HTR-8/SVneo (cell line): ENCODE results near the gene MICALL1.

Experiments used
- DNase-seq: peaks from one replicate; pipeline ENCODE4 v3.0.0; 2011; ENCODE audit warnings: low spot score, mixed read lengths; ENCODE audit not compliant: insufficient read length
- FAIRE-seq: peaks from 2 replicates; lab custom pipeline; 2011; peaks lifted over from hg19 to GRCh38; lab: Jason Lieb, UNC

Gene MICALL1

GRCh38 chr22:37905534-37906363 lies at the start of gene MICALL1:
Gene MICALL1, plus strand, starts transcription at chr22:37906297. Its CDS starts 126 bp downstream, at chr22:37906423.
- DNase-seq (peak; percentile 65), FAIRE-seq (no peak)

DNA sequence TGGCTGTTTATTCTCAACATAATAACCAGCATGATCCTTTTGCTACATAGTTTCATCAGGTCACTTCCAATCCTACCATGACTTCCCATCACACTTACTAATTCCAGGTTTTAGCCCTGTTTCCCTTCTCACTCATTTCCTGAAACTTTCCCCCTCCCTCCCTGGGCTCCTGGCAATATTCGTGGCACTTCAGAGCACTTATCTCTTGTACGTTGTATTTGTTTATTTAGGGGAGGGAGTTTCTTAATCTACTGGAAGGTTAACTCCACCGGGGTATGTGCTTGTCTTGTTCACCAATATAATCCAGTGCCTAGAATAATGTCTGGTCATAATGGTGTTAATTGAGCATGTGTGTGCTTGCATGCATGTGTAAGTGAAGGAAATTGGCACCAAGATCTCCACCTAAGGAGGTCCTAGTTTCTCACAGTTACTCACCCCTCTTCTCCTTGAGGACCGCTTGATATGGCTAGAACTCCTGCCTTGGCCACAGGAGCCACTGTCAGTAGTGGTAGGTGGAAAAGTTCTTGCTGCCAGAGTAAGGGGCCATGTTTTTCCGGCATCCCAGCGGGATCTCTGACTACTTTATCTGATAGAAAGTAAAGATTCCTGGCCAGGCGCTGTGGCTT lies 45.2 kb upstream of the MICALL1 start:
- FAIRE-seq, result no peak
- no peak for DNase-seq

DNA sequence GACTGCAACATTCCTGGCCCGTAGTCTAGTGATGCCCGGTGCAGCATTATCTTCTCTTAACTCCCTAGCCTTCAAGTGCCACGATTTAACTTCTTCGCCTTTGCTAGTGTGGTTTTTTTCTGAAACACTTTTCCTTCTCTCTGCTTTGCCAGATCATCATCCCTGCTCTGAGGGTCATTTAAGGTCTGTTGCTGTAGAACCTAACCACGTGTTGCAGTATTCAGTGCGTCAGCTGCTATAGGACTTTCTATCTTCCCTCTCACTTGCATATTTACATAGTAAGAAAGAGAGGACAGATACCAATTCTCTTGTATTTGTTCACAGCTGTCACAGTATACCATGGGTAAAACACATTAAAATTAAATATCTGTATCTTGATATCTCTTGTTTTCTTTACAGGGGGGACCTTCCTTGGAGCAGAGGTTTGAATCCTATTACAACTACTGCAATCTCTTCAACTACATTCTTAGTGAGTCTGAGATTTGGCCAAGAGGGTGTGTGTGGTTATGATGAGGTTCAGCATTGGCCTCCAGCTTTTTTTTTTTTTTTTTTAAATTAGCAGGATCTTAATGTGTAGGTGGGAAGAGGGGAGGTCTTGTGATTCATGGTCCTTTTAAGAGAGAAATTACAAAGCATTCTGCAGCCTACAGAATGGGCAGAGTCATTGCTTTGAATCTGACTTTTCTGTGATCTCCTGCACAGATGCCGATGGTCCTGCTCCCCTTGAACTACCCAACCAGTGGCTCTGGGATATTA lies 43.3 kb upstream of the MICALL1 start:
- no peak for FAIRE-seq
- DNase-seq, result no peak

- FAIRE-seq (no peak), DNase-seq (no peak)
Observed at GRCh38 chr22:37865510-37865909, 40.6 kb upstream of the MICALL1 start.

DNA sequence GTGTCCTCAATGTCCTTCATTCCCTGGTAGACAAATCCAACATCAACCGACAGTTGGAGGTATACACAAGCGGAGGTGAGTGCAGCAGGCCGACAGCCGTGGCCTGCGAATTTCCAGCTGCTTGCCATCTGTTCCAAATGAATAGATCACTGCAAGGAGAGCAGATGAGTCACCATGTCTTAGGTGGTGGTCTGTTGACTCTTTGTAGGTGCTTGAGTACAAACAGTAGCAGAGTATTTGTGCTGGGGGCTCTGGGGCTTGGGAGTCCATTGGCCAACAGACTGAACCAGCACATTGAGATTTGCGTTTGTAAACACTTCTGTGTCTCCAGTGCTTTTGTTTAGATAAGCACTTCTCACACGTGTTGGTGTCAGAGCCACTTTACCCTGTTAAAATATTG lies 35.8 kb upstream of the MICALL1 start:
- FAIRE-seq (no peak), DNase-seq (no peak)

DNA sequence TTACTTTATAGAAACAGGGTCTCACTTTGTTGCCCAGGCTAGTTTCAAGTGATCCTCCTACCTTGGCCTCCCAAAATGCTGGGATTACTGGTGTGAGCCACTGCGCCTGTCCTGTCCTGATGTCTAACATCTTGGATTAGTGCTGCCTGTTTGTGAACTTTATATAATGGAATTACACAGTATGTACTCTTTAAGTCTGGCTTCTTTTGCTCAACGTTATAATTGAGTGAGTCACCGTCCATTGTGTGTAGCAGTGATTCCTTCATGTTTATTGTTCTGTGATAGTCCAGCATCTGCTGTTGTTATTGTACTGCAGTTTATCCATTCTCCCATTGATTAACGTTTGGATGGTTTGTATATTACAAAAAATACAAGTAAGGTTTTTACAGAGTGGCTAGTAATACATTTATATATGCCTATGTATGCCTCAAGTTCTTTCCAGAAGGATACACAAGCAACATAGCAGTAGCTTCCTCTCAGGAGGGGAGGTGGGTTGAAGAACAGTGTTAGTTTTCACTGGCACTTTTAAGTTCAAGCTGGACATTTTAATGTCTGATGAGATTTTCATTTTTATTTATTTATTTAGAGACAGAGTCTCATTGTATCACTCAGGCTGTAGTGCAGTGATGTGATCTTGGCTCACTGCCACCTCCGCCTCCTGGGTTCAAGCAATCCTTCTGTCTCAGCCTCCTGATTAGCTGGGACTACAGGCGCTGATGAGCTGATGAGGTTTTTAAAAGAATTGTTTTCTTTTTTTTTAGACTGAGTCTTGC lies 25.2 kb upstream of the MICALL1 start:
- DNase-seq (no peak), FAIRE-seq (no peak)

- FAIRE-seq, result no peak
Observed at GRCh38 chr22:37884420-37884819, 21.7 kb upstream of the MICALL1 start.

GRCh38 chr22:37887584-37888378 lies 18.3 kb upstream of the MICALL1 start:
- no peak for FAIRE-seq
- no peak for DNase-seq

More at GRCh38 chr22:37884420-37884819, 21.7 kb upstream of the MICALL1 start:
- no peak for DNase-seq

DNA sequence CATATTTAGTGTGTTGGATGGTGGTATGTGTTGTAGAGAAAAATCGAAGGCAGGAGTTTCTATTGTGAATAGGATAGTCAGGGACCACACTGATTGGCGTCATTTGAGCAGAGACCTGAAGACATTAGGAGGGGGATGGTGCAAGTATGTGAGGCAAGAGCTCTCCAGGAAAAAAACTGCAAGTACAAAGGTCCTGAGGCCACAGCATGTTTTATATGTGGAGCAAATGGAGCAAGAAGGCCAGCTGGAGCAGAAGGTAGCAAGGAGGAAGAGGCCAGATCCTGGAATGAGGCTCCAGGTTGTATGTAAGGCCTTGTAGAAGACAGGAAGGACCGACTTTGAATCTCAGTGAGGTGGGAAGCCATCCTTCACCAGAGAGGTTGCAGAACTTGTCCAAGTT lies 14.2 kb upstream of the MICALL1 start:
- FAIRE-seq (no peak), DNase-seq (no peak)

DNA sequence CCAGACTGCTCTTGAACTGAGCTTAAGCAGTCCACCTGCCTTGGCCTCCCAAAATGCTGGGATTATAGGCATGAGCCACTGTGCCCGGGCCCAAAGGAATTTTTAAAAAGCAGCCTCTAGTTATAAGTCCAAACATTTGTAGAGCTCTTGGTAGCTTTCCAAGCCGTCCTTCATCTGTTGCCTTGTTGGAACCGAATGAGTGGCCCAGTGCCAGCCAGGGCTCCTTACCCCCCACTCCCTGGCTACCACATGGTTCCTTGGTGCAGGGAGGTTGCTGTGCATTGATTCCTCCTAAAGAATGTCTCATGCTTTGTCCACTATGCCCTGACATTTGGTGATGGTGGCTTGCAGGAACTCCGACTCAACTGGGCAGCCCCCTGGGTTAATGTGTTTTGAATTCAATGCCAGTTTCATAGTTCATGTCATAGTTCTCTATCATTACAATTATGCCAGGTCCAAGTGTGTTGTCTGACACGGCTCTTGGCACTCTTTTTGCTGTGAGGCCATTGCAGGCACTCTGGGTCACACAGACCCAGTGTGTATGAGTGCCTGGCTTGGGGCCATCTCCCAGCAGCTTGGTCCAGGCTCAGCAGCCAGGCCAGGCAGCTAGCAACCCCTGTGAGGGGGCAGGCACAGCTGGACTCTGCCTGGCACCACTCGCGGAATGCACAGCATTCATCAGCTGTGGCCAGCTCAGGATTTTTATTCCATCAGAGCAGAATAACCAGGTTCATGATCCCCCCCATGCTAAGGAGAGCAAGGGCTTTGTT lies 13.3 kb upstream of the MICALL1 start:
- DNase-seq, result no peak
- FAIRE-seq, result no peak

DNA sequence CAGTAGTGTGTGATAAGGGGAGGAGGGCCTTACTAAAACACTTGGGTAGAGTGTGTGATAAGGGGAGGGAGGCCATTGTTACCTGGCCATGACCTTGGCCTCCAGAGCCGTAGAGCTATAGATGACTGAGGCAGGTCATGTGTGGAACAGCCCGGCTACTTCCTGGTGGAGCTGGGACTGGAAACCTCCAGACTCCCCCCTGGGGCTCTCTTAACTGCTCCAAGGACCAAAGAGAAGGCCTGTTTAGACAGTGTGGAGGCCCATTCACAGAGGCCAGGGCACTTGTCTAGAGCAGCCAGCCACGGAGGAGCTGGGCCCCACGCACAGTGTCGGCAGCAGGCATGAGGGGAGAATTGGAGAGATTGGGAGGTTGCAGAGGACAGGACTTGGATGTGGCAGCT lies 12.5 kb upstream of the MICALL1 start:
- FAIRE-seq (no peak), DNase-seq (no peak)

DNA sequence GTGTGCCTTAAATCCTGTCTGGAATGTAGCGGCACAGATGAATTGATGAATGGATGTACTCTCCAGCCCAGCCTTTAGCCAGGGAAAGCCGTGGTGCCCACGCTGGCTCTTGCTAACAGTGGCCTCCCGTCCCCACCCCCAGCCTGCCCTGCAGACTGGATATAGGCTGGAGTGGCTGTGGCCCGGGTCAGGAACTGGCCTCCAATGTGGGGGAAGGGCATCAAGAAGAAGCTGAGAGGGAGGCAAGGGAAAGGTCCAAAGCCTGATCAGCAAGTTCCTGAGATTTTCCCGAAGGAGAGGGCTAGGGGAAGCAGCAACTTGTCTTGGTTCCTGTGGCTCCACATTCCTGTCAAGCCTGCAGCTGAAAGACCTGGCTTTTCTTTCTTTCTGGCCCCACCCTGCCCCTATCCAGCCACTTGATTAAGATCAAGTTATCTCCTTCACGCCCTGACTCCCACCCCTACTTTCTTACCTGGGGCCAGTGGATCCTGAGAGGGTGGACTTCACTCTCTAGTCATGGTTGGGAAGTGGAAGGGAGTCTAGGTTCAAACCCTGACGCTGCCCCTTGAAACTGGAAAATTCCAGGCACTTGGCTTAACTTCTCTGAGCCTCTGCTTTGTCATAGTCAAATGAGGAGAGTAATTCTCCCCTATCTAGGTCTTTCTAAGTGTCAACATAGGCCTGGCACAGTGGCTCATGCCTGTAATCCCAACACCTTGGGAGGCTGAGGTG lies 11.0 kb upstream of the MICALL1 start:
- no peak for FAIRE-seq
- no peak for DNase-seq

GRCh38 chr22:37896181-37896592 lies 9.9 kb upstream of the MICALL1 start:
- FAIRE-seq, result no peak
- no peak for DNase-seq

GRCh38 chr22:37896939-37897338 lies 9.2 kb upstream of the MICALL1 start:
- DNase-seq (no peak), FAIRE-seq (no peak)

DNA sequence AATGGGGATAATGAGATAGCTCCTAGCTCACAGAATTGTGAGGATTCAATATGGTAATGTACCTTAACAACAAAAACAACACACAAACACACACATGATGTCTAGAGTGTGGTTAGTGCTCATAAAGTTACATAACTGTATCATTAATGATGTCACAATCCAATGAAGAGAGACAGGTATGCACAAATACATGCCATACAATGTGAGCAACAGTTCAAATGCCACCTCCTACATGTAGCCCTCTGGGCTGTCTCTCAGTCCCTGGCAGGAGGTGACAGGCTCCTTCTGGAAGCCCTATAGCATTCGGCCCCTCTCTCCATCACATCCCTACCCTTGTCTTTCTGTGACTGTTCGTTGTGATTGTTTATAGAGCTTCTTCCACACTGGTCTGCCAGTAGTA lies 8.3 kb upstream of the MICALL1 start:
- FAIRE-seq, result no peak
- no peak for DNase-seq

DNA sequence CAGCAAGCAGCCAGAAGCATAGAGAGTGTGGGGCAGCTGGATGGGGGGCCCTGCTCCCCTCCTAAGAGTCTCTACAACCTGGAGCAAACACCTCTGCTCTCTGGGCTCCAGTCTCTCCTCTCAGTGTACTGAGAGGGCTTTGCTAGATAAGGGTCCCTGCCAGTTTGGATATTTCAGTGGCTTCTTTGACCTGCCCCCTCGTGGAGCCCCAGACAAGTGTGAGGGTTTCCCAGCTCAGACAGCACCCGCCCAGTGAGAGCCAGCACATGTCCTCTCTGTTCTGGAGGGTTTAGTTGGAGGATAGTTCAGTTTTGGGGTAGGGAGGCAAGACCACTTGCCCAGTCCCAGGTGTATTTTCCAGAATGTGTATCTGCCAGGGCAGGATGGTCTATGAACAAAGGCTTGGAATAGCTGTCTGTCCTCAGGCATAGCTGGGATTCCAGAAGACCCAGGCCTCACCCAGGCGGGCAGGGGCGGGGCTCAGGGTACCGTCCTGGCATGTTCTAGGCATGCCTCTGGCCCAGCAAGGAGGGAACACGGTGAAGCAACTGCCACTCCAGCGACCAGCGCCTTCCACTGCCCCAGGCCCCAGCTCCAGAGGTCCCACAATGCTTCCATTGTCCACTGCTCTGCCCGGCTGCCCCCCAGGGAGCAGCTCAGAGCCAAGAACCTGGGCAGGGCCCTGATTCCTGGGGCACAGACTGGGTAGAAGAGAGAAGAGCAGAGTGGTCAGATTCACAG lies 7.5 kb upstream of the MICALL1 start:
- no peak for FAIRE-seq

More for the DNA sequence above, 7.5 kb upstream of the MICALL1 start:
- no peak for DNase-seq
